C4-2B (cell line): ENCODE measurements around the gene KCNH2.

ENCODE experiments used
- H3K27ac ChIP-seq: fragments of 450-650 bp; 2 replicates; pipeline ENCODE4 v1.5.1; 2017
- ZFX ChIP-seq: fragments of 450-650 bp; IDR thresholded peaks from 2 replicates; pipeline ENCODE4 v1.6.1; 2017
- TF ChIP-seq, protein P1 (sequence below): fragments of 450-650 bp; conservative IDR thresholded peaks from 2 replicates; pipeline ENCODE4 v1.5.1; 2017; ENCODE audit warnings: mild to moderate bottlenecking

KCNH2 gene

DNA sequence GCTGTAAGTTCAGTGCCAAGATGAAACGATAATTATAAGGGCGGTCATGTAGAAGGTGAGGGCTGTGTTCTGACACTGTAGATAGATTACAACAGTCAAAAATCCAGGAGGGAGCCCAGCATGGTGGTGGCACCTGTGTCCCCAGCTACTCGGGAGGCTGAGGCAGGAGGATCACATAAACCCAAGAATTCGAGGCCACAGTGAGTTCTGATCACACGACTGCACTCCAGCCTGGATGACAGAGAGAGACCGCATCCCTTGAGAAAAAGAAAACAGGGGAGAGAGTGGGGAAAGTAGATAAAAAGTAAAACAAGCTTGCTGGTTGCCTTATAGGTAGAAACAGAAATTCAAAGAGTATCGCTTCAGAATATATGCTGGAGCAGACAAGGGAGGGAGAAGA is 52.1 kb downstream of the KCNH2 start:
- no peak overlapping the region for H3K27ac ChIP-seq
- TF ChIP-seq ZFX: no peak
- TF ChIP-seq, protein P1, sequence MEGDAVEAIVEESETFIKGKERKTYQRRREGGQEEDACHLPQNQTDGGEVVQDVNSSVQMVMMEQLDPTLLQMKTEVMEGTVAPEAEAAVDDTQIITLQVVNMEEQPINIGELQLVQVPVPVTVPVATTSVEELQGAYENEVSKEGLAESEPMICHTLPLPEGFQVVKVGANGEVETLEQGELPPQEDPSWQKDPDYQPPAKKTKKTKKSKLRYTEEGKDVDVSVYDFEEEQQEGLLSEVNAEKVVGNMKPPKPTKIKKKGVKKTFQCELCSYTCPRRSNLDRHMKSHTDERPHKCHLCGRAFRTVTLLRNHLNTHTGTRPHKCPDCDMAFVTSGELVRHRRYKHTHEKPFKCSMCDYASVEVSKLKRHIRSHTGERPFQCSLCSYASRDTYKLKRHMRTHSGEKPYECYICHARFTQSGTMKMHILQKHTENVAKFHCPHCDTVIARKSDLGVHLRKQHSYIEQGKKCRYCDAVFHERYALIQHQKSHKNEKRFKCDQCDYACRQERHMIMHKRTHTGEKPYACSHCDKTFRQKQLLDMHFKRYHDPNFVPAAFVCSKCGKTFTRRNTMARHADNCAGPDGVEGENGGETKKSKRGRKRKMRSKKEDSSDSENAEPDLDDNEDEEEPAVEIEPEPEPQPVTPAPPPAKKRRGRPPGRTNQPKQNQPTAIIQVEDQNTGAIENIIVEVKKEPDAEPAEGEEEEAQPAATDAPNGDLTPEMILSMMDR: no peak

DNA sequence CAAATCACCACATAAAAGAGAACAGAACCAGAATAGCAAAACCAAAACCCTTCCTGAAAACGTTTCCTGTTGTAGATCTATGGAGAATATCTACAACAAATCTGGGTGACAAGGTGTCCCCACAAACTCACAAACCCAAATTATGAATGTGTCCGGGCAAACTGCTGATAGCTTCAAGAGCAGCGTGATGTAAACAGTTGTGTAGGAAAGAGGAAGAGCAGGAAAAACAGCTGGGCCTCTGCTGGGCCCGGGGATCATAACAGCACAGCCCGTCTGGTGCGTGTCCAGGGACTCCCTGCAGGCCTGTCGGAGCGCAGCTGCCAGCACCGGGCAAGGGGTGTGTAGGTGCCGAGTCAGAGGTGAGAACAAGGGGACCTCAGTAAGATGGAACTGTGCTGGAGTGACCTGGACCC is 53.7 kb downstream of the KCNH2 start:
- no peak overlapping the region for H3K27ac ChIP-seq
- TF ChIP-seq ZFX: no peak
- TF ChIP-seq, protein P1: no peak

DNA sequence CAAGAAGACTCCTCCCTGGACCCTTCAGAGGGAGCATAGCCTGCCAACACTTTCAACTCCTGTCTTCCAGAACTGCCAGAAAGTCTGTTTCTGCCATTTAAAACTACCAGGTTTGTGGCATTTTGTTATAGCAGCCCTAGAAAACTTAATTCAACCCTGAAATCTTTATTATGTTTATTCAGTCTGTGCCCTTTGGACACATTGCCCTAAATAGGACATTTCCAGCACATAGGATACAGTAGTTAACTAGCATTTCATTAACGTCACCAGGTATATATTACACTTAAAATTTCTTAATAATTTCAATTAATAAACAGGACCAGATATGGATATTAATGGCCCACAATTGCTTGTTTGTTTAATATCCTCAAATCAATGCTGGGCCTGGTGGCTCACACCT is 54.3 kb downstream of the KCNH2 start:
- TF ChIP-seq, protein P1: no peak
- no peak for TF ChIP-seq ZFX
- no peak overlapping the region for H3K27ac ChIP-seq

DNA sequence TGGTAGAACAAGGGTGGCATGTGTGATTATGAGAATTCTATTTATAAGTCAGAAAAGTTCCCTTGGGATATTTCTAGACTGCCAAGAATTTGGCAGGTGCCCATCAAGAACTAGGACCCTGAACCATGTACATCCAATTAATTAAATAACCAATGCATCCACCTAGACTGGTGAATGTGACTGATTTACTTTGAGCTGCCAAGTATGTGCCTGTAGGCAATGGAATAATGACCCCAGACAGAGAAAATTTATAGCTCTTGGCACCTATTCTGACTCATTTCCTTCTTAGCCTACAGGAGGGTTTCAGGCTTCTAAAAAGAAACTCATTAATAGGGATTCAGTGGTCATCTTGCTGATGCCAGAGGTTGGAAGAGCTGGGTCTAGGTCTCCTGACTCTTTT is 54.9 kb downstream of the KCNH2 start:
- no peak for TF ChIP-seq ZFX
- TF ChIP-seq, protein P1: no peak

DNA sequence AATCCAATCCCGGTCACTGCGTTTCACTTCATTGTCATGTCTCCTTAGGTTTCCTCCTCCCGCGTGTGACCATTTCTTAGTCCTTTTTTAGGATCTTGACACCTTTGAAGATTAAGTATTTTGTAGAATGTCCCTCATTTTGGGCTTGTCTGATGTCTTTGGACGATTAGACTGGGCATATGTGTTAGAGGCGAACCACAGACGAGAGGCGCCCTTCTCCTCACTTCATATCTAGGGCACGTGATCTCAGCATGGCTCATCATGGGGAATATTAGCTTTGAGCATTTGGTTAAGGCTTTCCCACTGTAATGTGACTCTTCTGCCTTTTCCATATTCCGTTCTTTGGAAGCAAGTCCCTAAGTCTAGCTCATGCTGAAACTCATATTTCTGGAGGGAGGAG is 59.0 kb downstream of the KCNH2 start:
- H3K27ac ChIP-seq: no peak overlapping the region
- TF ChIP-seq, protein P1: no peak
- TF ChIP-seq ZFX: no peak

More for the DNA sequence above, 54.9 kb downstream of the KCNH2 start:
- H3K27ac ChIP-seq: no peak overlapping the region

DNA sequence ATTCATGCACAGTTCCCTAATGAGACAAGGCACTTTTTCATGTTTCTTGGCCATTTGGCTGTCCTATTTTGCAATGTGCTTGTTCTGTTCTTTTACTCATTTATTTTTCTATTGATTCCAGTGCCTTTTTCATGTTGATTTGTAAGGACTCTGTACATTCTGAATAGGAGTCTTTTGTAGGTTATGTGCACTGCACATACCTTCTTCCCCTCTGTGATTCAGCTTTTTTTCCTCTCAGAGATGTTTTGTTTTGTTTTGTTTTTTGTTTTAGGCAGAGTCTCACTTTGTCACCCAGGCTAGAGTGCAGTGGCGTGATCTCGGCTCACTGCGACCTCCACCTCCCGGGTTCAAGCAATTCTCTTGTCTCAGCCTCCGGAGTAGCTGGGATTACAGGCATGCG is 59.7 kb downstream of the KCNH2 start:
- H3K27ac ChIP-seq: no peak overlapping the region
- TF ChIP-seq, protein P1: no peak
- no peak for TF ChIP-seq ZFX

DNA sequence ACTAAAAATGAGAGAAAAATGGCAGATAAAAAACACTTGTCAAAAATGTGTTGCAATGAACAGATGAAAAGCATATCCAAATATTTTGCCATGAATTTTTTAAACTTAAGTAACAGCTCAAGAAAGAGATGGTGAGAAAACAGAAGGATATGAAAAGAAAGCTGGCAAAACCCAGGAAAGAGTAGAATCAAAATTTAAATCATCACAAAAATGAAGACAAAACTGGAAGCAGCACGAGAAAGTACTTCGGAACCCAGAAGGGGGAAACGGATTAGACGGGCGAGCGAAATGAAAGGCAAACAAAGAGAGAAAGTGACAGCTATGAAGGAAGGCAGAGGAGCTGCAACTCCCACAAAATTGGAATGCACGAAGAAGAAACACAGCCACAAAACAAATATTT is 60.2 kb downstream of the KCNH2 start:
- no peak overlapping the region for H3K27ac ChIP-seq
- TF ChIP-seq ZFX: no peak
- TF ChIP-seq, protein P1: no peak
